Adipocyte (in vitro differentiated cells): ENCODE data around the gene EGFL8.
"Not testable (repeated sequence)": the region's sequence is repeated elsewhere in the genome, so short reads cannot be mapped to it uniquely, and the experiment has no call there.

ENCODE experiments used
- DNase-seq: peaks from one replicate; pipeline ENCODE4 v3.0.0-alpha.2; 2015; ENCODE audit warnings: low read depth
- H3K27me3 ChIP-seq: replicated peaks from 2 replicates; pipeline ENCODE4 v1.7.0; 2013; ENCODE audit warnings: mild to moderate bottlenecking, low read length, moderate library complexity; ENCODE audit not compliant: control insufficient read depth, insufficient read depth
- H3K36me3 ChIP-seq: 2 replicates; pipeline ENCODE4 v1.7.0; 2013; ENCODE audit warnings: low read length, mild to moderate bottlenecking, moderate library complexity; ENCODE audit not compliant: control insufficient read depth, insufficient read depth, severe bottlenecking
- H3K4me1 ChIP-seq: 2 replicates; pipeline ENCODE4 v1.7.0; 2013; ENCODE audit warnings: mild to moderate bottlenecking, low read length, moderate library complexity; ENCODE audit not compliant: control insufficient read depth, insufficient read depth
- H3K4me3 ChIP-seq: 2 replicates; pipeline ENCODE4 v1.7.0; 2013; ENCODE audit warnings: mild to moderate bottlenecking, low read length, moderate library complexity
- H3K9ac ChIP-seq: 2 replicates; pipeline ENCODE4 v1.7.0; 2013; ENCODE audit warnings: mild to moderate bottlenecking, low read length, moderate library complexity
- H3K9me3 ChIP-seq: 2 replicates; pipeline ENCODE4 v1.7.0; 2013; ENCODE audit warnings: mild to moderate bottlenecking, low read length, moderate library complexity; ENCODE audit not compliant: control insufficient read depth

Gene EGFL8

GRCh38 chr6:32187725-32188380 is 23.5 kb downstream of the EGFL8 start:
- not testable (repeated sequence) for H3K27me3 ChIP-seq, DNase-seq
- peak overlapping the region; percentile 94 for H3K4me3 ChIP-seq

DNA sequence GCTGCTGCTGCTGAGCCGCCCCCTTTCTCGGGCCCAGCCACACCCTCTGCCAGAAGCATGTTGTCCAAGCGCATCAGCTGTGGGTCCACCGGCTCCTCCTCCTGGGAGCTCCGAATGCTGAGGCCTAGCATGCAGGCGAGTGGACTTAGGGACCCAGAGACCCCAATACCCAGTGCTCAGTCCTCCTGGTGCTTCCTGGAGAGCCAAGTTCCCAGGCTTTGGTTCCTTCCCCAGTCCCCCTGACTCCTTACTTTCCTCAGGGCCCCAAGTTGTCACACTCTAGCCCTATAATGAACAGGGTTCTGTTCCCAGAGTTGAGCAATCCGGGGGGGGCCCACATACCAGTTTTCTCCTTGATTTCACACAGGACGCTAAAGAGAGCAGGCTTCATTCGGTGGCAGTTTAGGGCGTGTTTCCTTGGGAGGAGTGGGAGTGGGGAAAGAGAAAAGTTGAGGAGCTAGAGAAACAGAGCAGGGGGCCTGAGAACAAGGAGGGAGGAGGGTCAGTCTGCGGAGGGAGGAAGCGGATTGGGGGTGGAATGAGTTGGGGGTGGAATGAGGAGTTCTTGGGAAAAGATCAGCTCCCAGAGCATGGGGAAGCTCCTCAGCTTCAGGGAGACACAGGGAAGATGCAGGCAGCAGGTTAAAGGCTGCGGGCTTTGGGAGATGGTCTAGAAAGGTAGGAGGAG is 24.1 kb downstream of the EGFL8 start:
- DNase-seq: peak; percentile 72
- Histone ChIP-seq H3K4me1 (peaks cover 20% of the 10 kb centered on the region), H3K9me3 (no peaks in the 10 kb centered on the region), H3K4me3 (peak overlapping the region; percentile 94), H3K27me3 (no peaks in the 10 kb centered on the region), H3K9ac (peak overlapping the region; percentile 97), H3K36me3 (peaks cover 22% of the 10 kb centered on the region)

More at GRCh38 chr6:32187725-32188380, 23.5 kb downstream of the EGFL8 start:
- Histone ChIP-seq H3K36me3 (peaks cover 22% of the 10 kb centered on the region), H3K9ac (peak overlapping the region; percentile 97), H3K4me1 (peaks cover 20% of the 10 kb centered on the region)
- not testable (repeated sequence) for H3K9me3 ChIP-seq

- Histone ChIP-seq H3K9ac (peak overlapping the region; percentile 97), H3K9me3 (no peaks in the 10 kb centered on the region), H3K4me1 (peaks cover 19% of the 10 kb centered on the region), H3K27me3 (no peaks in the 10 kb centered on the region), H3K36me3 (peaks cover 22% of the 10 kb centered on the region), H3K4me3 (peak overlapping the region; percentile 94)
- peak; percentile 29 for DNase-seq
Observed at GRCh38 chr6:32189069-32189741, 24.8 kb downstream of the EGFL8 start.

- peaks cover 22% of the 10 kb centered on the region for H3K36me3 ChIP-seq
- H3K4me1 ChIP-seq: peaks cover 20% of the 10 kb centered on the region
- peak overlapping the region; percentile 94 for H3K4me3 ChIP-seq
- no peak for DNase-seq
- no peaks in the 10 kb centered on the region for H3K27me3 ChIP-seq
- H3K9ac ChIP-seq: peak overlapping the region; percentile 97
- H3K9me3 ChIP-seq: no peaks in the 10 kb centered on the region
Observed at GRCh38 chr6:32189742-32190053, 25.3 kb downstream of the EGFL8 start.

DNA sequence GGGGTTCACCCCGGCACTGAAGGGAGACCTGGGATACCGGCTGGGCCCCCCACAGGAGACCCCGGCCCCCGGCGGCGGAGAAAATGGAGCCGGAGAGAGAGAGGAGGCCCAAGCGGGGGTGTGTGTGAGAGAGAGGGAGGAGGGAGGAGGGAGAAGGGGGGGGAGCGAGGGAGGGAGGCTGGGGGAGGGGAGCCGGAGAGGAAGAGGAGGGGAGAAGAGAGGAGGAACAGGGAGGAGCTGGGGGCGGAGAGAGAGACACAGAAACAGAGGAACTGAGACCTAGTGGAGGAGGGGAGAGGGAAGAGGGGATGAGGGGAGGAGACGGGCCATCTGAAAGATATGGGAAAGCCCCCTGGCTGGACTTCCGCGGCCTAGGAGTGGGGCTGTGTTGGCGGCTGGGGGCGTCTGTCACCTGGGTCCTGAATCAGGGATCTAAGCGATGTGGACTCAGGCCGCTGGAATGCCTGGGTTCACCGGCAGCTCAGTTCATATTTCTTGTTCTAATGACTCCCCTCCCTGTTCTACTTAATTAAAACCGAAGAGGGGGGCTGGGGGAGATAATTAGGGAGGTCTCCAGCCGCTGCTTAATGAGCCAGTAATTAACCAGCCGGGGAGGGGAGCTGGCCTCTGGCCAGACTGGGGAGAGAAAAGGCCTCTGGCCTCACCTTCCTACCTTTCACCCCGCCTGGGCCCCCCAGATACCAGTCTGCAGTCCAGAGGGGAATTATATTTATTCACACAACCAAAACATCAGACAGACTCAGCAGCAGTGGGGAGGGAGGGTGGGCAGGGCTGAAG is 25.9 kb downstream of the EGFL8 start, which contains the start of gene PBX2:
Gene PBX2, minus strand, starts transcription at position 149 of the 798 bp plus-strand sequence. CDS start 287 bp downstream, outside the sequence.
- H3K27me3 ChIP-seq: no peaks in the 10 kb centered on the region
- H3K4me1 ChIP-seq: peaks cover 25% of the 10 kb centered on the region
- DNase-seq: peak; percentile 95
- H3K36me3 ChIP-seq: peaks cover 22% of the 10 kb centered on the region
- H3K9ac ChIP-seq: peak within 1 kb of the TSS; percentile 97
- peak within 1 kb of the TSS; percentile 94 for H3K4me3 ChIP-seq
- no peaks in the 10 kb centered on the region for H3K9me3 ChIP-seq

GRCh38 chr6:32190911-32191677 is 26.7 kb downstream of the EGFL8 start:
- peaks cover 21% of the 10 kb centered on the region for H3K36me3 ChIP-seq
- H3K4me1 ChIP-seq: peaks cover 22% of the 10 kb centered on the region
- no peaks in the 10 kb centered on the region for H3K9me3 ChIP-seq
- no peak for DNase-seq
- H3K4me3 ChIP-seq: peak overlapping the region; percentile 90
- H3K27me3 ChIP-seq: no peaks in the 10 kb centered on the region
- H3K9ac ChIP-seq: peak overlapping the region; percentile 94

DNA sequence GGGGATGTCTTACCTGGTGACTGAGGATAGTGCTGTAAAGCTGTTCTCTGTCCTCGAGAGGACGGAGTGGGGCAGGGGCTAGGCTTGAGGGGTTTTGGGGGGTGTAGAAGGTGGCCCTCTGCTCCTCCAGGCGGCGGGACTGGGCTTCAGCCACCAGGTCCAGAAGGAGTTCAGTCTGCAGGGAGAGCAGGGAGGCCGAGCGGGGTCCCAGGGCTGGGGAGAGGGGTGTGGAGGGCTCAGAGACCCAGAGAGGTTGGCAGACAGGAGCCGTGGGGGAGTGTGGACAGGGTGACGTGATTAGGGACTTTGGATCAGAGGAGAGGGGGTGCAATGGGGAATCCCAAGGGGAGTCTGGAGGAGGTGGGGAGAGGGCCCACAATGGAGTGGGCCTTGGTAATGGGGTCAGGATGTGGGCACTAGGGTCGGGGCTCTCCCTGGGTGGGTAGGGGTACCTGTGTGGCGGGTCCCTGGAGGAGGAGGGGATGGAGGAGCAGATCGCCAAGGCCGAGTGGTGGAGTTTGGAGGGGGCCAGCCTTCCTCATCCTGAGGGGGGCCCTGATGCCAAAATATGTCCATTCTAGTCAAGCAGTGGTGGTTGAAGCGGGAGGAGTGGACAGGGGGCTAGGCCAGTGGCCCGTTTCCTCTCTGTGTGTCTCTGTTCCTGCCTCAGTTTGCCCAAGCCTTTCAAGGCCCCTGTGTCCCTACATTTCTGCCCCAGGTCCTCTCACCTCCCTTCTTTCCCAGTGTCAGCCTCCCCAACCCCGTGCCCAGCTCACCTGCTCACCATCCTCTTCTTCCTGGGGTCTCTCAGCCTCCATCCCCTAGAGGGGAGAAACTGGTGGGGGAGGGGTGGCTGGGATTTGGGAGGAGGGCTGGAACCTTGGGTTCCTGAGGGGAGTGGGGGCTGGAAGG is 27.6 kb downstream of the EGFL8 start:
- no peak overlapping the region for H3K4me3 ChIP-seq
- H3K9me3 ChIP-seq: no peaks in the 10 kb centered on the region
- no peak for DNase-seq
- no peak overlapping the region for H3K9ac ChIP-seq
- peaks cover 28% of the 10 kb centered on the region for H3K4me1 ChIP-seq
- peaks cover 12% of the 10 kb centered on the region for H3K36me3 ChIP-seq
- no peaks in the 10 kb centered on the region for H3K27me3 ChIP-seq

GRCh38 chr6:32192608-32193039 is 28.2 kb downstream of the EGFL8 start, which contains the start of gene GPSM3:
GPSM3 (minus strand) TSS chr6:32192643; CDS start chr6:32192513, 130 bp downstream.
- DNase-seq: no peak
- no peaks in the 10 kb centered on the region for H3K27me3 ChIP-seq
- peaks cover 5% of the 10 kb centered on the region for H3K36me3 ChIP-seq
- peak within 1 kb of the TSS; percentile 46 for H3K9ac ChIP-seq
- H3K4me3 ChIP-seq: no peak within 1 kb of the TSS
- no peaks in the 10 kb centered on the region for H3K9me3 ChIP-seq
- H3K4me1 ChIP-seq: peaks cover 32% of the 10 kb centered on the region

DNA sequence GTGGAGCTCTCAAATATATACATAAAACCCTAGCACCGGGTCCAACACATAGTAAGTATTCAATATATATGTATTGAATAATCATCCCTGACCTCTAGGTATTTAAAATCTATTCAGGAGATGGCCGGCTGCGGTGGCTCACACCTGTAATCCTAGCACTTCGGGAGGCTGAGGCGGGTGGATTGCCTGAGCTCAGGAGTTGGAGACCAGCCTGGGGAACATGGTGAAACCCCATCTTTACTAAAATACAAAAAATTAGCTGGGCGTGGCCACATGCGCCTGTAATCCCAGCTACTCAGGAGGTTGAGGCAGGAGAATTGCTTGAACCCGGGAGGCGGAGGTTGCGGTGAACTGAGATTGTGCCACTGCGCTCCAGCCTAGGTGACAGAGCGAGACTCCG is 28.7 kb downstream of the EGFL8 start:
- H3K27me3 ChIP-seq, DNase-seq, H3K36me3 ChIP-seq, H3K4me3 ChIP-seq, H3K9me3 ChIP-seq: not testable (repeated sequence)
- H3K4me1 ChIP-seq: peaks cover 30% of the 10 kb centered on the region
- peak overlapping the region; percentile 46 for H3K9ac ChIP-seq
